ENCODE data around the gene TASP1.
"Not testable (repeated sequence)": the region's sequence is repeated elsewhere in the genome, so short reads cannot be mapped to it uniquely, and the experiment has no call there.

DNA sequence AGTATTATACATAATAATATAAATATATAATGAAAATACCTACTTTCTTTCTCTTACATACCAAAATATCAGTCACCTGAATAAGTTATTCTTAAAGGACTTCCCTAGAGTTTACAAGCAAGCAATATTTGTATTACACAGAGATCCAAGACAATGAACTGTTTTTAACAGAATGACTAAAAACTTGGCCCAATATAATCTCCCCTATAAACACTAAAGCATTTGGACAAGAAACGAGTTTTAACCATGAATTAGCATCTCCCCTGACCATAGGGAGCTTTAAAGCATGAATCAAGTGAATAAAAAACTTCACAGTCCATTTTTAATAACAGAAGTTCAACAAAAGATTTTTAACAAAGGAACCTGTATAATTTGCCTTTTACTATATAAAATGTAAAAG, 20.3 kb downstream of the TASP1 start:
- not testable (repeated sequence) for TF ChIP-seq POLR2AphosphoS5 (IDR thresholded peaks at IDR 0.05; ENCODE audit: low read depth, low read length); POLR2A (IDR thresholded peaks at IDR 0.05; ENCODE audit: low read depth, low read length); TAF1 (IDR thresholded peaks at IDR 0.05; ENCODE audit: borderline replicate concordance, low read depth, low read length)

Data from GM12892 (cell line).